ENCODE results near the gene DNPH1.

The DNPH1 gene

GRCh38 chr6:43221046-43221972, 8.0 kb downstream of the DNPH1 start:
- CTCF ChIA-PET = interaction anchor here (0.8 to 1.8 kb wide), 6 partner anchors 8 to 30 kb away, joined by 3 to 8 read pairs (median 4); partner anchors contain the start of gene DNPH1
- Histone ChIP-seq H3K36me3 (ENCODE audit: control insufficient read depth in 4 of 4, insufficient read depth in 4 of 4, low read length in 3 of 4) (peaks cover 13 to 57% (median 37%) of the 10 kb centered on the region in 4 experiments), H3K27ac (ENCODE audit: insufficient read depth in 1 of 2, low read depth in 1 of 2, low read length in 2 of 2, poor library complexity in 1 of 2, severe bottlenecking in 2 of 2) (no peak overlapping the region), H3K9me3 (ENCODE audit: control extremely low read depth in 1 of 5, control insufficient read depth in 4 of 5, insufficient read depth in 2 of 5, low read depth in 1 of 5, low read length in 4 of 5) (no peaks in the 10 kb centered on the region), H3K4me3 (ENCODE audit: control insufficient read depth in 1 of 7, extremely low read depth in 1 of 7, insufficient read depth in 4 of 7, low read depth in 2 of 7, low read length in 6 of 7) (no peak overlapping the region), H3K4me1 (ENCODE audit: control extremely low read depth in 1 of 4, control insufficient read depth in 4 of 4, insufficient read depth in 4 of 4, low read length in 3 of 4) (peaks cover 0 to 24% (median 20%) of the 10 kb centered on the region in 4 experiments), H3K27me3 (replicated peaks in 2 of 5; ENCODE audit: control insufficient read depth in 4 of 5, insufficient read depth in 5 of 5, low read length in 4 of 5) (no peaks in the 10 kb centered on the region)
- DNase-seq = no peak
- 95% methylated on average over 17 of the region's 20 CpGs for WGBS (ENCODE audit: insufficient coverage)
- POLR2A ChIA-PET = no interaction called here

GRCh38 chr6:43220439-43220951, 8.8 kb downstream of the DNPH1 start:
- no peak for DNase-seq
- H3K27ac ChIP-seq (ENCODE audit: insufficient read depth in 1 of 2, low read depth in 1 of 2, low read length in 2 of 2, poor library complexity in 1 of 2, severe bottlenecking in 2 of 2) = no peak overlapping the region
- no peaks in the 10 kb centered on the region for H3K9me3 ChIP-seq (ENCODE audit: control extremely low read depth in 1 of 5, control insufficient read depth in 4 of 5, insufficient read depth in 2 of 5, low read depth in 1 of 5, low read length in 4 of 5)
- 98% methylated on average over 16 of the region's 16 CpGs for WGBS (ENCODE audit: insufficient coverage)
- no peak overlapping the region for H3K4me3 ChIP-seq (ENCODE audit: control insufficient read depth in 1 of 7, extremely low read depth in 1 of 7, insufficient read depth in 4 of 7, low read depth in 2 of 7, low read length in 6 of 7)
- H3K27me3 ChIP-seq (replicated peaks in 2 of 5; ENCODE audit: control insufficient read depth in 4 of 5, insufficient read depth in 5 of 5, low read length in 4 of 5) = no peaks in the 10 kb centered on the region
- H3K36me3 ChIP-seq (ENCODE audit: control insufficient read depth in 4 of 4, insufficient read depth in 4 of 4, low read length in 3 of 4) = peaks cover 15 to 62% (median 38%) of the 10 kb centered on the region in 4 experiments
- ChIA-PET CTCF (interaction anchor here (0.8 to 1.8 kb wide), 6 partner anchors 8 to 31 kb away, joined by 3 to 8 read pairs (median 4); partner anchors contain the start of gene DNPH1), POLR2A (no interaction called here)
- peaks cover 0 to 16% (median 13%) of the 10 kb centered on the region in 4 experiments for H3K4me1 ChIP-seq (ENCODE audit: control extremely low read depth in 1 of 4, control insufficient read depth in 4 of 4, insufficient read depth in 4 of 4, low read length in 3 of 4)

GRCh38 chr6:43219814-43220213, 9.5 kb downstream of the DNPH1 start:
- peaks cover 0 to 13% (median 11%) of the 10 kb centered on the region in 4 experiments for H3K4me1 ChIP-seq (ENCODE audit: control extremely low read depth in 1 of 4, control insufficient read depth in 4 of 4, insufficient read depth in 4 of 4, low read length in 3 of 4)
- POLR2A ChIA-PET = no interaction called here
- H3K9me3 ChIP-seq (ENCODE audit: control extremely low read depth in 1 of 5, control insufficient read depth in 4 of 5, insufficient read depth in 2 of 5, low read depth in 1 of 5, low read length in 4 of 5) = no peaks in the 10 kb centered on the region
- H3K36me3 ChIP-seq (ENCODE audit: control insufficient read depth in 4 of 4, insufficient read depth in 4 of 4, low read length in 3 of 4) = peaks cover 16 to 68% (median 41%) of the 10 kb centered on the region in 4 experiments
- no peak overlapping the region for H3K27ac ChIP-seq (ENCODE audit: insufficient read depth in 1 of 2, low read depth in 1 of 2, low read length in 2 of 2, poor library complexity in 1 of 2, severe bottlenecking in 2 of 2)
- DNase-seq = no peak
- no peaks in the 10 kb centered on the region for H3K27me3 ChIP-seq (replicated peaks in 2 of 5; ENCODE audit: control insufficient read depth in 4 of 5, insufficient read depth in 5 of 5, low read length in 4 of 5)
- WGBS (ENCODE audit: insufficient coverage) = 98% methylated on average over 6 of the region's 7 CpGs
- H3K4me3 ChIP-seq (ENCODE audit: control insufficient read depth in 1 of 7, extremely low read depth in 1 of 7, insufficient read depth in 4 of 7, low read depth in 2 of 7, low read length in 6 of 7) = no peak overlapping the region
- CTCF ChIA-PET = interaction anchor here (1.5 to 1.8 kb wide), 2 partner anchors 10 to 14 kb away, joined by 3 to 8 read pairs; no protein-coding TSS in a partner anchor

DNA sequence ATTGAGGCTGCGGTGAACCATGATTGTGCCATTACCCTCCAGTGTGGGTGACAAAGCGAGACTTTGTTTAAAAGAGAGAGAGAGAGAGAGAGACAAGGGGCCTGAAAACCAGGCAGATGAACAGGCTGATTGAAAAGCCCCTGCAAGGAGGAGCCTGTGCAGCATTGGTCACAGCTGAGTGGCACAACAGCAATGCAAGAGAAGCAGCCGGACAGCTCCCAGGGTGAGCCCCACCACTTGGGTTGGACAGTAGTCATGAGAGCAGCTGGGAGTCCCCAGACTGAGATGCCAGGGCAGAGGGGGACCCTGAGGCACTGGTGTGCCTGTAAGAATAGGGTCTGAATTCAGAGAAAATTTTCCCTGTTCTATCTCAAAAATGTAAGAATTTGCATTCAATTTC, 10.2 kb downstream of the DNPH1 start:
- ChIA-PET POLR2A (no interaction called here), CTCF (no interaction called here)
- Histone ChIP-seq H3K27ac (ENCODE audit: insufficient read depth in 1 of 2, low read depth in 1 of 2, low read length in 2 of 2, poor library complexity in 1 of 2, severe bottlenecking in 2 of 2) (no peak overlapping the region), H3K36me3 (ENCODE audit: control insufficient read depth in 4 of 4, insufficient read depth in 4 of 4, low read length in 3 of 4) (peaks cover 16 to 69% (median 41%) of the 10 kb centered on the region in 4 experiments), H3K27me3 (replicated peaks in 2 of 5; ENCODE audit: control insufficient read depth in 4 of 5, insufficient read depth in 5 of 5, low read length in 4 of 5) (no peaks in the 10 kb centered on the region), H3K4me3 (ENCODE audit: control insufficient read depth in 1 of 7, extremely low read depth in 1 of 7, insufficient read depth in 4 of 7, low read depth in 2 of 7, low read length in 6 of 7) (no peak overlapping the region), H3K4me1 (ENCODE audit: control extremely low read depth in 1 of 4, control insufficient read depth in 4 of 4, insufficient read depth in 4 of 4, low read length in 3 of 4) (peaks cover 0 to 6% (median 4%) of the 10 kb centered on the region in 4 experiments), H3K9me3 (ENCODE audit: control extremely low read depth in 1 of 5, control insufficient read depth in 4 of 5, insufficient read depth in 2 of 5, low read depth in 1 of 5, low read length in 4 of 5) (no peaks in the 10 kb centered on the region)
- WGBS (ENCODE audit: insufficient coverage) = 100% methylated on average over 3 of the region's 3 CpGs
- DNase-seq = no peak

DNA sequence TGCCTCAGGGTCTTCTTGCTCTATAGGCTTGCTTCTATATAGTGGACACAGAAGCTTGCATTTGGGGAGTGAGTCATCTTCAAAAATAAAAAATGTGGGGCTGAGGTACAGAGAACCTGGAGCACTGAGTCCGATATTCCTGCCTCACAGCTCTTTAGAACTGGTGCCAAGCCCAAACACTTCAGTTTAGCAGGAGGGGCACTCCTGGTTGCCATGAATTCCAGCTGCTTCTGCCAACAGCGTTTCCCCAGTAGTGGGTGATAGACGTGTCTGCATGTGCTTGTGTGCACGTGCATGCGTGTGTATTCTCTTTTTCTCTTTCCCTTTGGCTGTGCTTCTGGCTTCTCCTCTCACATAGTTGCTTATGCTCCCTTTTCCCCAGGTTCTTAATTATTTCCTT, 11.9 kb downstream of the DNPH1 start:
- Histone ChIP-seq H3K36me3 (ENCODE audit: control insufficient read depth in 4 of 4, insufficient read depth in 4 of 4, low read length in 3 of 4) (peaks cover 14 to 67% (median 37%) of the 10 kb centered on the region in 4 experiments), H3K4me1 (ENCODE audit: control extremely low read depth in 1 of 4, control insufficient read depth in 4 of 4, insufficient read depth in 4 of 4, low read length in 3 of 4) (no peaks in the 10 kb centered on the region), H3K27ac (ENCODE audit: insufficient read depth in 1 of 2, low read depth in 1 of 2, low read length in 2 of 2, poor library complexity in 1 of 2, severe bottlenecking in 2 of 2) (no peak overlapping the region), H3K4me3 (ENCODE audit: control insufficient read depth in 1 of 7, extremely low read depth in 1 of 7, insufficient read depth in 4 of 7, low read depth in 2 of 7, low read length in 6 of 7) (no peak overlapping the region), H3K9me3 (ENCODE audit: control extremely low read depth in 1 of 5, control insufficient read depth in 4 of 5, insufficient read depth in 2 of 5, low read depth in 1 of 5, low read length in 4 of 5) (no peaks in the 10 kb centered on the region), H3K27me3 (replicated peaks in 2 of 5; ENCODE audit: control insufficient read depth in 4 of 5, insufficient read depth in 5 of 5, low read length in 4 of 5) (no peaks in the 10 kb centered on the region)
- no peak for DNase-seq
- ChIA-PET CTCF (interaction anchor here (1.3 kb wide), 1 partner anchor 16 kb away, joined by 3 read pairs; no protein-coding TSS in a partner anchor), POLR2A (interaction anchor here (0.5 kb wide), 1 partner anchor 25 kb away, joined by 3 read pairs; no protein-coding TSS in a partner anchor)
- 97% methylated on average over 3 of the region's 5 CpGs for WGBS (ENCODE audit: insufficient coverage)

DNA sequence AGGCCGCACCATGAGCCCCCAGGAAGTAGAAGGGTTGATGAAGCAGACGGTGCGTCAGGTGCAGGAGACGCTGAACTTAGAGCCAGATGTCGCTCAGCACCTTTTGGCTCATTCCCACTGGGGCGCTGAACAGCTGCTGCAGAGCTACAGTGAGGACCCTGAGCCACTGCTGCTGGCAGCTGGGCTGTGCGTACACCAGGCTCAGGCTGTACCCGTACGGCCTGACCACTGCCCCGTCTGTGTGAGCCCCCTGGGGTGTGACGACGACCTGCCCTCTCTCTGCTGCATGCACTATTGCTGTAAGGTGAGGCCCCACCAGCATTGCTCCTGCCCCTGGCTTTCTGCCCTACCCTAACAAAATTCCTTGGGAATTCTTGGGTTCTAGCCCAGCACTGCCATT, 13.1 kb downstream of the DNPH1 start:
- no peak overlapping the region for H3K27ac ChIP-seq (ENCODE audit: insufficient read depth in 1 of 2, low read depth in 1 of 2, low read length in 2 of 2, poor library complexity in 1 of 2, severe bottlenecking in 2 of 2)
- no peaks in the 10 kb centered on the region for H3K27me3 ChIP-seq (replicated peaks in 2 of 5; ENCODE audit: control insufficient read depth in 4 of 5, insufficient read depth in 5 of 5, low read length in 4 of 5)
- POLR2A ChIA-PET = no interaction called here
- CTCF ChIA-PET = interaction anchor here (1.1 to 1.3 kb wide), 2 partner anchors 15 to 32 kb away, joined by 3 read pairs; no protein-coding TSS in a partner anchor
- DNase-seq = no peak
- H3K9me3 ChIP-seq (ENCODE audit: control extremely low read depth in 1 of 5, control insufficient read depth in 4 of 5, insufficient read depth in 2 of 5, low read depth in 1 of 5, low read length in 4 of 5) = no peaks in the 10 kb centered on the region
- peaks cover 14 to 56% (median 33%) of the 10 kb centered on the region in 4 experiments for H3K36me3 ChIP-seq (ENCODE audit: control insufficient read depth in 4 of 4, insufficient read depth in 4 of 4, low read length in 3 of 4)
- WGBS (ENCODE audit: insufficient coverage) = 98% methylated on average over 12 of the region's 12 CpGs
- H3K4me1 ChIP-seq (ENCODE audit: control extremely low read depth in 1 of 4, control insufficient read depth in 4 of 4, insufficient read depth in 4 of 4, low read length in 3 of 4) = no peaks in the 10 kb centered on the region
- no peak overlapping the region for H3K4me3 ChIP-seq (ENCODE audit: control insufficient read depth in 1 of 7, extremely low read depth in 1 of 7, insufficient read depth in 4 of 7, low read depth in 2 of 7, low read length in 6 of 7)
